HG03280 (cell line): ENCODE results near the gene RIBC2.
"Not testable (repeated sequence)": the region's sequence is repeated elsewhere in the genome, so short reads cannot be mapped to it uniquely, and the experiment has no call there.

Source experiments
- ATAC-seq: cut with Tn5 transposase; IDR thresholded peaks from one replicate; pipeline ENCODE4 v1.9.1; 2021; ENCODE audit warnings: mild to moderate bottlenecking, moderate library complexity; ENCODE audit not compliant: unreplicated experiment

Gene RIBC2

GRCh38 chr22:45447596-45447995, 34.1 kb downstream of the RIBC2 start:
- not testable (repeated sequence) for ATAC-seq

GRCh38 chr22:45448431-45448830, 34.9 kb downstream of the RIBC2 start:
- ATAC-seq: no peak

DNA sequence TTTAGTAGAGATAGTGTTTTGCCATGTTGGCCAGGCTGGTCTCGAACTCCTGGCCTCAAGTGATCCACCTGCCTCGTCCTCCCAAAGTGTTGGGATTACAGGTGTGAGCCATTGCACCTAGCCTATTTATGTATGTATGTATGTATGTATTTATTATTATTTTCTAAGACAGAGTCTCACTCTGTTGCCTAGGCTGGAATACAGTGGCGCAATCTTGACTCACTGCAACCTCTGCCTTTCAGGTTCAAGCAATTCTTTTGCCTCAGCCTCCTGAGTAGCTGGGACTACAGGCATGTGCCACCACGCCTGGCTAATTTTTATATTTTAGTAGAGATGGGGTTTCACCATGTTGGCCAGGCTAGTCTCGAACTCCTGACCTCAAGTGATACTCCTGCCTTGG, 35.9 kb downstream of the RIBC2 start:
- ATAC-seq: not testable (repeated sequence)

- no peak for ATAC-seq
Observed at GRCh38 chr22:45450101-45450785, 36.8 kb downstream of the RIBC2 start.

- no peak for ATAC-seq
Observed at GRCh38 chr22:45450921-45451651, 37.6 kb downstream of the RIBC2 start.

DNA sequence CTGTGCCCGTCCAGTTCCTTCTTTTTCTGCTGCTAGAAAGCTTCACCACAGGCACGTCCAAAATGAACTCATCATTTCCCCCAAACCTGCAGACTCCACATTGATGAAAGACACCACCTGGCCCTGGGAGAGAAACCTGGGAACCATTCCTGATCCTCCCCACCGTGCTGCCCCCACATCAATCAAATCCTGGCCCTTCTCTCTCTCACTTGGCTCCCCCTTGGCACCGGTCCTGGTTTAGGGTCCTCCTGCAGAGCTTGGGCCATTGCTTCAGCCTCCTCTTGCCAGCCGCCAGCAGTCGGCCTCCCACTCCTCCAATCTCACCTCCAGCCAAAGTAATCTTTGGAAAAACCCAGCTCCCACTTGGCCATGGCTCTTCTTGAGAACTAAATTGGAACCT, 38.5 kb downstream of the RIBC2 start:
- ATAC-seq: no peak

GRCh38 chr22:45452565-45453379, 39.3 kb downstream of the RIBC2 start:
- no peak for ATAC-seq

GRCh38 chr22:45453764-45454163, 40.3 kb downstream of the RIBC2 start:
- no peak for ATAC-seq

GRCh38 chr22:45454275-45454674, 40.8 kb downstream of the RIBC2 start:
- no peak for ATAC-seq

- ATAC-seq: no peak
Observed at GRCh38 chr22:45455212-45455611, 41.7 kb downstream of the RIBC2 start.

DNA sequence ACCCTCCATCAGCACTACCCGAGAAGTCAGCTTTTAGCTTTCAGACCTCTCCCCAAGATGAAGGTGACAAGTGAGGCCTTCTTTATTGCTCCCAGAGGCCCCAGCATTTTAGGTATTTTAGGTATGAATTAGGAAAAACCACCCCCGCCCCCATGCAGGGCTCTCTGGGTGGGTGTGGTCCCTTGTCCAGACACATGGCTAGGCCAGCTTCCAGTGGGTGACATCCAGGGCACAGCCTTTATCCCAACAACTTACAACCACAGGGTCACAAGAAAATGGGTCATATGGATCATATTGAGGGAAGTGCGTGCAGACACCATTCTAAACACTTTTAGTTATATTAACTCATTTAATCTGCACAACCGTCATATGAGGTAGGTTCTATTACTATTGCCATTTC, 42.1 kb downstream of the RIBC2 start:
- no peak for ATAC-seq

DNA sequence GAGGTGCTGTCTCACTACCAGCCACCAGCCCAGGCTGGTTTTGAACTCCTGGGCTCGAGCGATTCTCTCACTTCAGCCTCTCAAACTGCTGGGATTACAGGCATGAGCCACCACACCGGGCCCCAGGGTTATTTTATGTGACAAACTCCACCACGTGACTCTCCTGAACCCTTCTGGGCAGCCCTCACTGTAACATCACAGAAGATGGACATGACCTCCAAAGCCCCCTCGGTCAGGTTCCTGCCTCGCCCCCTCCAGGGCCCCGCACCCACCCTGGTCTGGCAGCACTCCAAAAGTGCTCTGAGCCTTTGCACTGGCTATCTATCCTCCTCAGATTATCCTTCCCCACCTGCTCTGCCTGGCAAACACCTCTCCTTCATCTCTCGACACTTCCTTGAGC, 43.3 kb downstream of the RIBC2 start:
- ATAC-seq: no peak

- no peak for ATAC-seq
Observed at GRCh38 chr22:45458532-45458931, 45.0 kb downstream of the RIBC2 start.

DNA sequence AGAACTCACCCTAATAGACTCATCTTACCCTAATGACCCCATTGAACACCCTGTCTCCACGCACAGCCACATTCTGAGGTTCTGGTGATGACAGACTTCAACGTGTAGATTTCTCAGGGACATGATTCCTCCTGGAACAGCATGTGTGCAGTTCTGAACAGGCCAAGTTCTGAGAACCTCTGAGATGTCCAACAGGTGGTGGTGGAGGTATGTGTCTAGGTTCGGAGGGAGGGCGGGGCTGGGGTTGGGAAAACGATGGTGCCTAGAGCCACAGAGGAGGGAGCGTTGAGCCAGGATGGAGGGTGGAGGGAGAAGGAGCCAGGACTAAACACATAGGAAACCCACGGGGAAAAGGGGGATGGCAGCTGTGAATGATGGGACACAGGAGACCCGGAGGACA, 45.7 kb downstream of the RIBC2 start:
- no peak for ATAC-seq

- no peak for ATAC-seq
Observed at GRCh38 chr22:45460288-45461109, 47.0 kb downstream of the RIBC2 start.

DNA sequence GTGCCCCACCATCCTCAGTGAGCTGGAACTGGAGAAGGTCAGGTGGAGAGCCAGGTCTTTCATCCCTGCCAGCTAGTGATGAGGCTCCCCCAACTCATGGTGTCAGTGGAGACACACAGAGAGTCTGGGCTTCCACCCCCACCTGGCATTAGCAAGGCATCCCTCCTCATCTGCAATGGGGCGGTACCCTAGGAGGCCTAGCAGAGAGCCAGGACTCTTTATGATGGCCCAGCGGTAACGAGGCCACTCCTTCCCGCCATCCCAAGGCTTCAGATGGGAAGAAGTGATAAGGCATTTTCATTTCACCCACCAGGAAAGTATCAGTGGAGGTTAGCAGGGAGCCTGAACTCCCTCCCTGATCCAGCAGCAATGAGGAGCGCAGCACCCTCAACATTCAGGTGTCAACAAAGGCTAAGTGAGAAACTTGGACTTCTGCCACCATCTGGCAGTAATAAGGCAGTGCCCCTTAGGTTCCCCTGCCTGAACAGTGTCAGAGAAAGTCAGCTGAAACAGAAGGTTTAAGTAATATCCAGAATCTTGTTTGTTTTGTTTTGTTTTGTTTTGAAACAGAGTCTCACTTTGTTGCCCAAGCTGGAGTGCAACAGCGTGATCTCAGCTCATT, 48.7 kb downstream of the RIBC2 start:
- no peak for ATAC-seq

DNA sequence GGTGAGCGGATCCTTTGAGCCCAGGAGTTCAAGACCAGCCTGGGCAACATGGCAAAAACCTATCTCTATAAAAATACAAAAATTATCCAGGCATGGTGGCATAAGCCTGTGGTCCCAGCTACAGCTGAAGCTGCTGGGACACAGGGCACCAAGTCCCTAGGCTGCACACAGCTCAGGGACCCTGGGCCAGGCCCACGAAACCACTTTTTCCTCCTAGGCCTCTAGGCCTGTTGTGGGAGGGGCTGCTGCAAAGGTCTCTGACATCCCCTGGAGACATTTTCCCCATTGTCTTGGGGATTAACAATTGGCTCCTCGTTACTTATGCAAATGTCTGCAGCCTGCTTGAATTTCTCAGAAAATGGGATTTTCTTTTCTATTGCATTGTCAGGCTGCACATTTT, 50.2 kb downstream of the RIBC2 start:
- not testable (repeated sequence) for ATAC-seq

- ATAC-seq: no peak
Observed at GRCh38 chr22:45465633-45466032, 52.1 kb downstream of the RIBC2 start.

GRCh38 chr22:45468872-45469271, 55.4 kb downstream of the RIBC2 start:
- no peak for ATAC-seq

GRCh38 chr22:45469281-45470073, 56.0 kb downstream of the RIBC2 start:
- ATAC-seq: no peak
